ENCODE data around the gene CHMP1A.
A peak's percentile ranks its signal among the peaks of the same experiment; 100 is the strongest.

The CHMP1A gene

DNA sequence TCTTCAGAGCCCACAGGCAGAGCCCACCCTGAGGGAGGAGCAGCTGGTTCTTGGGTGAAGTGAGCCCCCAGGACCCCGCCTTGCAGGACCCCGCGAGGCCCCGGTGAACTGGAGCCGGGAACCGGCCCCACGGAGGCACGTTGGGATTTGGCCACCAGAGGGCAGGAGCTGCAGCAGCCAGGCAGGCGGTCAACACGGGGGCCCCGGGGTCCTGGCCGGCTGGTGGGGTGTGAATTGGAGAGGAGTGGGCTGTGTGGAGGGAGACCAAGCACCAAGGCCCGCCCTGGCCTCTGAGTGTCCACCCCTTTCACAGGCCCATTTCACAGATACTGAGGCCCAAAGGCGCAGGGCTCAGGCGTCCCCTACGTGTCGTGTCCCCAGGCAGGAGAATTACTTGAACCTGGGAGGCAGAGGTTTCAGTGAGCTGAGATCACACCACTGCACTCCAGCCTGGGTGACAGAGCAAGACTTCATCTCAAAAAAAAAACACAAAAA lies 41.9 kb downstream of the CHMP1A start:
- peak; percentile 26 to 58 for DNase-seq
- TF ChIP-seq POLR2A (IDR thresholded peaks at IDR 0.05; ENCODE audit: low read length) (no peak), GATA1 (IDR thresholded peaks at IDR 0.05; ENCODE audit: low read depth, low read length) (no peak)

DNA sequence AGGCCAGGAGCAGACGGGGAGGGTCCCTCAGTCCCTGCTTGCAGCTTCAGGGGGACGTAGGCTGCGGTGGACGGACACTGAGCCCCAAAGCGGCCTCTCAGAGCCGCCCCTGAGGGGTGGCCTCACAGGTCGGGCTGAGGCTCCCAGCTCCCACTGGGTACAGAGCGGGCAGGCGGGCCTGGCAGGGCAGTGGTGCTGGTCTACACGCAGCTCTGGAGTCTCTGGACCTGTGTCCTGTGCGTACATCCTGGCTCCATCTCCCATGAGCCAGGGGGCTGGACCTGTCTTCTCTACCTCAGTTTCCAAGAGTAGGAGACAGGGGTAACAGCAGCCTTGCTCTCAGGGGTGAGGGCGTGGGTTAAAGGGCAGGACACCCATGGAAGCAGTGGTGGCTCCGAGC lies 42.3 kb downstream of the CHMP1A start:
- DNase-seq: no peak
- TF ChIP-seq POLR2A (IDR thresholded peaks at IDR 0.05; ENCODE audit: low read length): no peak
- no peak for TF ChIP-seq GATA1 (IDR thresholded peaks at IDR 0.05; ENCODE audit: low read depth, low read length)

DNA sequence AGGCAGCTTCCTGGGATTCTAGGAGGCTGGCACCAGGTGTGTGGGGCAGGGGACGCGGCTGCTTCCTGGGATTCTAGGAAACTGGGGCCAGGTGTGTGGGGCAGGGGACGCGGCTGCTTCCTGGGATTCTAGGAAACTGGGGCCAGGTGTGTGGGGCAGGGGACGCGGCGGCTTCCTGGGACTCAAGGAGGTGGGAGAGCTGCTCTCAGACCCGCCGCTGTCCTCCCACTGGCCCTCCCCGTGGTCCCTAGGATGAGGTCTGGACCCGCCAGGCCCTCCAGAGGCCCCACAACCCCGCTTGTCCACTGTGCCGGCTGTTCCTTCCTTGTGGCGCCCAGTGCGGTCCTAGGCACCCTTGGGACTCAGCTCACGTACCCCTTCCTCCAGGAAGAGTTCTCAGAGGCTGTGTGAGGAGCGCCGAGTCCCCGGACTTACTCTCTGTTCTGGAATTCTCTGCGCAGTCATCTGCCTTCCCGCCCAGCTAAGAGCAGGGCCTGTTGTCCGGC lies 43.5 kb downstream of the CHMP1A start:
- no peak for DNase-seq
- TF ChIP-seq POLR2A (IDR thresholded peaks at IDR 0.05; ENCODE audit: low read length): no peak
- TF ChIP-seq GATA1 (IDR thresholded peaks at IDR 0.05; ENCODE audit: low read depth, low read length): no peak

DNA sequence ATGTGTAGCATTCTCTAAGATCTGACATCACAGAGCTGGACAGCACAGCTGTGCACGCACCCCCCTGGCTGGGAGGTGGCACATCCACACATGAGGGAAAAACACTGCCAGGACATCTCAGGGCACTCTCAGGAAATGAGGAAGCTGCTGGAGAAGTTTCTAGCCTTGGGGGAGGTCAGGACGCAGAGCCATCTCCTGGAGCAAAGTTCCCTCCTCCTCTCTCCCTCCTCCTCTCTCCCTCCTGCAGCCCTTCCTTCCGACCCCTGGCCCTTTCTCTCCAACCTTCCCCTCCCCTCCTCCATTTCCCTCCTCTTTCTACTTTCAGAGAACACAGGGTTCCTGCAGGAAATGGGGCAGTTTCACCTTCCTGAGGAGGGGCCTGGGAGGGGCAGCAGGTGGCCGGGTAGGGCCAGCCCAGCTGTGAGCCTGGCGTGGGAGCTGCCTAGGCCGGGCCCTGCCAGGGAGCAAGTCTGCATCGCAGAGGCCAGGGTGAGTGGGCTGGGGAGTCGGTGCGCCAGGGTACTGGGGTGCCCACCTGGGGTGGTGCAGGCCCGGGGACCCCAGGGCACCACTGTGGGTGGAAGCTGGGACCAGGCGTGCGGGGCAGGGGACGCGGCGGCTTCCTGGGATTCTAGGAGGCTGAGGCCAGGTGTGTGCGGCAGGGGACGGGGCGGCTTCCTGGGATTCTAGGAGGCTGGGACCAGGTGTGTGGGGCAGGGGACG lies 44.1 kb downstream of the CHMP1A start, which contains the start of gene DPEP1:
TSS of gene DPEP1 (plus strand) at position 412 of the 723 bp plus-strand sequence. CDS start 16,769 bp downstream, outside the sequence.
- no peak for DNase-seq
- TF ChIP-seq GATA1 (IDR thresholded peaks at IDR 0.05; ENCODE audit: low read depth, low read length): no peak

DNA sequence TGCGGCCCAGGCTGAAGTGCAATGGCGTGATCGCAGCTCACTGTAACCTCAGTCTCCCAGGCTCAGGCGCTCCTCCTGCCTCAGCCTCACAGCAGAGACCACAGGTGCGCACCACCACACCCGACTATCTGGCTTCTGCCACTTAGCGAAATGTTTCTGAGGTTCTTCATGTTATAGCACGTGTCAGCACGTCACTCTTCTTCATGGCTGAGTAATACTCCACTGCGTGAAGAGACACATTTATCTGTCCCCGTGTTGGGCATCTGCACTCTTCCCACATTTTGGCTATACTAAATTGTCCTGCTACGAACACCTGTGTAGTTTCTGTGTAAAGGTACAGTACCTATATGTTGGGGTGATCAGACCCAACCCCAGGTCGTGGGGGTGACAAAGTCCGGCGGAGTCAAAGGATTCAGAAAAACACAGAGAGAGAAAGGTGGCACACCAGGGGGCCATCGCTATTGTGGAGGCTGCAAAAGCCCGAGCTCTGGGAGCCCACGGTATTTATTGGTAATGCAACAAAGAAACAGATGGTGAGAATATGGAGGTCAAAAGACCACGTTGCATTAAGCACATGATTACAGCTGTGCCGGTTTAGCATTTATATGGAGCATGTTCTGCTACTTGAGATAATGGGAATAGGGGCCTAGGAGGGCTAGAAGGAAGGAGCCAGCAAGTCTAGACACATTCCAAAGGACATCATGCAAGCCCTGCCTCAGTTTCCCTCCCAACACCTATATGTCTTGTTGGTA lies 44.9 kb downstream of the CHMP1A start:
- no peak for DNase-seq
- TF ChIP-seq GATA1 (IDR thresholded peaks at IDR 0.05; ENCODE audit: low read depth, low read length): no peak
- no peak for TF ChIP-seq POLR2A (IDR thresholded peaks at IDR 0.05; ENCODE audit: low read length)

DNA sequence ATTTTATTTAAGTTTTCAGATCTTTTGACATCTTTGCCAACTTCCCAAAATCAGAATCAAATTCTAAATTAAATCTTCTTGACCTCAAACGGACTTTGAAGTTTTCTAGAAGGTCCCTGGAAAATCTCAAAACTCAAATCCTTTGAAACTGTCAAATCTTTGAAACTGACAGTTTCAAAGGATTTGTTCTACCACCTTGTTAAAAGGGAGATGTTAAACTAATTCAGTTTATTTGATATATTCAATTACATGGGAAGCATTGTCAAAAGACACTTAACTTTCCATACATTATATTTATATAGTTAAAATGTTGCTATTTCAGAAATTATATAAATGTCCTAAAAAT lies 47.4 kb downstream of the CHMP1A start:
- DNase-seq: no peak
- no peak for TF ChIP-seq GATA1 (IDR thresholded peaks at IDR 0.05; ENCODE audit: low read depth, low read length)
- TF ChIP-seq POLR2A (IDR thresholded peaks at IDR 0.05; ENCODE audit: low read length): no peak

DNA sequence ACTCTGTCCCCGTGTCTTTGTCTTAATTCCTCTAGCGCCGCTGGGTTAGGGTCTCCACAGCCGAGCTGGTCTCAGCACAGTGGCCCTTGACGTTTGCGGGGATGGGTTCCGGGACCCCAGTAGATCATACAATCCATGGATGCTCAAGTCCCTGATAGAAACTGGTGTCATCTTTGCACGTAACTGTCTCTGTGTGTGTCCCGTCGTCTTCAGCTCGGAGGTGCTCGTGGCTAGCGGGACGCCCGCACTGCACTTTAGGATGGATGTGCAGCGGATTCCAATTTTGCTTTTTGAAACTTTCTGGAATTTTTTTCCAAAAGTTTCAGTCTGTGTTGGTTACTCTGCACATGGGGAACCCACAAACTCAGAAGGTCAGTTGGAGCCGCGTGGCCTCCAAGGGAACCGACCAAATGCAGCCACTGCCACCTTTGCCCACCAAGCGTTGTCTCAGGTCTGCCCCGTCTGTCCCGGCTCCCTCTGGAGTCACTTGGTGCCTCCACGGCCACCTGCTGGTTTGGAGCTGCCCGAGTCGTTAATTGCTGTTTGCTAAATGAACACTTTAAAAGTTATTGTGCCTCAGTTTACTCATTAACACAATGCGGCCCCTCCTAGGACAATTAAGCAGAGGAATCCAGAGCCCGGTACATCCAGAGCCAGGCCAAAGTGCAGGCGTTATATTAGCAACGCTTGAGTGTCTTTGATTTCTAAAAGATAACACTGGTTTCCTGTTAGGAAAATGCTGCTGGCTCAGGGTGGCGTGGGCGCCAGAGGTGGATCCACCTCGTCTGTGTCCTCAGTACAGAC lies 49.4 kb downstream of the CHMP1A start:
- DNase-seq: no peak
- TF ChIP-seq POLR2A (IDR thresholded peaks at IDR 0.05; ENCODE audit: low read length) (no peak), GATA1 (IDR thresholded peaks at IDR 0.05; ENCODE audit: low read depth, low read length) (no peak)

DNA sequence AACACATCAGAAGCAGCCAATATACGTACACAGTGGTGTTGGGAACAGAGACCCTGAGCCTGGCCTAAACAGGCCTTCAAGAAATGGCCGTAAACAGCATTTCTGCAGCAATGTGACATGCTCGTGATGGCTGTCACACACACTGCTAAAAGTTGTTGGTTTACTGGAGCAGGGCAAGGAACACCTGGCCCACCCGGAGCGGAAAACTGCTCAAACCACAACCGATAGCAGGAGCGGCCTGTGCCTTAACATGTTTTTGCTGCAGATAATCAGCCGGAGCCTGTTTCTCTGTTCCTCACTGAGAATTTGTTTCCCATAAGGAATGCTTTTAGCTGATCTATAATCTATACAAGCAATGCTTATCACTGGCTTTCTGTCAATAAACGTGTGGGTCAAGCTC lies 50.1 kb downstream of the CHMP1A start:
- DNase-seq: no peak
- no peak for TF ChIP-seq GATA1 (IDR thresholded peaks at IDR 0.05; ENCODE audit: low read depth, low read length)
- no peak for TF ChIP-seq POLR2A (IDR thresholded peaks at IDR 0.05; ENCODE audit: low read length)

DNA sequence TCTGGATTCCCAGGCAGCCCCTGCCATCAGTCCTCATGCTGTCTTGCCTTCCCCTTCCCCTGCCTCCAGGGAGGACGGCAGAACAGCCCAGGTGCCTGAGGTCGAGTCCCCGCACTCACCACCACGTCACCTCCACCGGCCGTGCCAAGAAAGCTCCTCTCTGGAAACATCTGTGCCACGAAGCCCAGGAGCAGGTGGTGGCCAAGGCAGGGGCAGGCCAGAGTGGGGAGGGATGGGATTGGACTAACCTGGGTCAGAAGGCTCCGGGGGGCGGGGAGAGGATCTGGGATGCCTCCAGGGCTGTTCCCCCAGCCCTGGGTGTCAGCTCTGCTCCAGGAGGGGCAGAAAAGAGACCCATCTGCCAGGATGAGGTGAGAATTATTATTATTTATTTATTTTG lies 51.5 kb downstream of the CHMP1A start:
- TF ChIP-seq POLR2A (IDR thresholded peaks at IDR 0.05; ENCODE audit: low read length) (no peak), GATA1 (IDR thresholded peaks at IDR 0.05; ENCODE audit: low read depth, low read length) (no peak)
- no peak for DNase-seq

DNA sequence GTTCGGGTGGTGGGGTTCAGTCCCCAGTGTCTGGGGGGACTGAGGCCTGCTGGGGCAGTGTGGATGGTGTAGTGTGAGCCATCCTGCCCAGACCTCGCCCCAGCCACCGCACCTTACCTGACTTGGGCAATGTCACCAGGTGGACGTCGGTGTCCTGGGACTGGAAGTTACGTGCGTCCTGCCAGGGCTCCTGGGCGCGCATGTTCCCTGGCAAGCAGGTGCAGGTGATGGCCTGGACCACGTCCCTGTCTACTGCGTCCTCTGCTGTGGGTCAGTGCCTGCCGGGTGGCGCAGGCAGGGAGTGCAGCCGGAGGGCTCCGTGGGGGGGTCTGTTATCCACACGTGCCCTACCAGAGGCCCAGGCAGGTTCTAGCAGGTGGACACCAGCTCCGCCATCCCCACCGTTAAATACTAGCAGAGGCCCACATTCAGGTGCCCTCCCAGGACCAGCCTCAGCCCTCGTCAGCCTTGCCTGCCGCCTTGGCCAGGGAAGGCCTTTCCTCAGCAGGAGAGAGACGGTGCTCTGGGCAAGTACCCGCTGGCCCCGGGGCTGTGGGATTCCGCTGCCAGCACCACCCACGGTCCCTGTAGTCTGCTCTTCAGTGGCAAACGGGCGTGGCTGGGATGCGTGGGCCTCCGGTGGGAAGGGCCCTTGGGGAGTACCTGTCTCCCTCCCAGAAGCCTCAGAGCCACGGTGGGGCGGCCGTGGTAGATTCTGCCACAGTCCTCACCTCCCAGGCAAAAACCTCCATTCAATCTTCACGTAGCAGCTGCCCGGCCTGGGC lies 52.1 kb downstream of the CHMP1A start:
- TF ChIP-seq POLR2A (IDR thresholded peaks at IDR 0.05; ENCODE audit: low read length): no peak
- no peak for TF ChIP-seq GATA1 (IDR thresholded peaks at IDR 0.05; ENCODE audit: low read depth, low read length)
- no peak for DNase-seq

DNA sequence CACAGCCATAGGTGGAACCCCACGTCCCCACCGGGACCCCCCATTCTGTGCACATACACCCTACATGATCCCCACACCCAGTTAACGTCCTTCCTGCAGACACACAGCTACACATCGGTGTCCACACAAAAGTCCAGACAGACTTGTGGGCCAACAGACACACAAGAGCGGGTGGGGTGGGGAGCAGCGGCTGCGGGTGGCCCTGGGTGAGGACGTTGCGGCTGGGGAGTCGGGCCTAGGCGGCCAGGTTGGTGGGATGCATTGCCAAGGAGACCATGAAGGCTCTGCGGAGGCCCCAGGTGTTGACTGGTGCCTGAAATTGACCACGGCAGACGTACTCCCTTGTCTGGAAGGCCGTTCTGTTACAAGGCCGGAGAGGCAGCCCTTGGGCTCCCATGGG lies 52.7 kb downstream of the CHMP1A start:
- TF ChIP-seq GATA1 (IDR thresholded peaks at IDR 0.05; ENCODE audit: low read depth, low read length) (no peak), POLR2A (IDR thresholded peaks at IDR 0.05; ENCODE audit: low read length) (no peak)
- DNase-seq: no peak

DNA sequence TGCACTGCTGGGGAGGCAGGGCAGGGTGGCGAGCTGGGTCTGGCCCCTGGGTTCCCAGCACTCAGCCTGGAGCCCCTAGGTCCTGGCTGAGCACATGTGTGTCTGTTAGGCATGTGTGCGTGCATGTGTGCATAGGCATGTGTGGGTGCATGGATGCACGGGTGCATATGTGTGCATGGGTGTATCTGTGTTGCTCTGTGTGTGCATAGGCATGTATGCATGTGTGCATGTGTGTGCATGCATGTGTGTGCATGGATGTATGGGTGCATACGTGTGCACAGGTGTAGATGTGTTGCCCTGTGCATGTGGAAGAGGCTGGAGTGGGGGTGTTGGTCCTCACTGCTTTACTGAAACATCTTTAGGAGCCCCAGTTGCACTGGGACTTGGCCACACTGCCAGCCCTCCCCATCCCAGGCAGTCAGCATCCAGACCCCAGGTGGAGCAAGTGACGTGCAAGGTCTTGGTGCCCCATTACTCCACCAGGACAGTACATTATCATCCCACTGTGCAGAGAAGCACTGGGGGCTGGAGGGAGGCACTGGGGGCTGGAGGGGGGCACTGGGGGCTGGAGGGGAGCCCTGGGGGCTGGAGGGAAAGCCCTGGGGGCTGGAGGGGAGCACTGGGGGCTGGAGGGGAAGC lies 54.4 kb downstream of the CHMP1A start:
- no peak for TF ChIP-seq GATA1 (IDR thresholded peaks at IDR 0.05; ENCODE audit: low read depth, low read length)
- TF ChIP-seq POLR2A (IDR thresholded peaks at IDR 0.05; ENCODE audit: low read length): no peak
- DNase-seq: no peak
